ENCODE data around the gene PPP4R1.

Gene PPP4R1

GRCh38 chr18:9570255-9570654 is 44.1 kb downstream of the PPP4R1 start:
- Histone ChIP-seq H3K27me3 (ENCODE audit: insufficient read depth, low read depth) (no peaks in the 10 kb centered on the region), H3K36me3 (ENCODE audit: insufficient read depth) (no peaks in the 10 kb centered on the region), H4K20me1 (ENCODE audit: insufficient read depth) (no peaks in the 10 kb centered on the region), H3K79me2 (ENCODE audit: insufficient read depth, low read depth) (no peaks in the 10 kb centered on the region), H2AFZ (ENCODE audit: low read depth) (no peak overlapping the region), H3K4me2 (no peak overlapping the region), H3K9ac (no peak overlapping the region), H3K4me1 (ENCODE audit: low read depth, poor library complexity, severe bottlenecking) (peaks cover 11% of the 10 kb centered on the region), H3K4me3 (IDR thresholded peaks at IDR 0.05; ENCODE audit: insufficient read depth, low read depth, low read length) (no peak overlapping the region), H3K27ac (no peak overlapping the region)
- TF ChIP-seq CTCF (conservative IDR thresholded peaks at IDR 0.05; ENCODE audit: low read depth, low read length), result no peak

- H3K27ac ChIP-seq, result no peak overlapping the region
- TF ChIP-seq CTCF (conservative IDR thresholded peaks at IDR 0.05; ENCODE audit: low read depth, low read length), result no peak
- H2AFZ ChIP-seq (ENCODE audit: low read depth), result no peak overlapping the region
- no peaks in the 10 kb centered on the region for H3K36me3 ChIP-seq (ENCODE audit: insufficient read depth)
- H3K4me2 ChIP-seq, result no peak overlapping the region
- H4K20me1 ChIP-seq (ENCODE audit: insufficient read depth), result no peaks in the 10 kb centered on the region
- H3K4me1 ChIP-seq (ENCODE audit: low read depth, poor library complexity, severe bottlenecking), result peaks cover 11% of the 10 kb centered on the region
- no peaks in the 10 kb centered on the region for H3K27me3 ChIP-seq (ENCODE audit: insufficient read depth, low read depth)
- H3K4me3 ChIP-seq (IDR thresholded peaks at IDR 0.05; ENCODE audit: insufficient read depth, low read depth, low read length), result no peak overlapping the region
- no peak overlapping the region for H3K9ac ChIP-seq
- H3K79me2 ChIP-seq (ENCODE audit: insufficient read depth, low read depth), result no peaks in the 10 kb centered on the region
These were observed 45.2 kb downstream of the PPP4R1 start for GRCh38 chr18:9569178-9569577.

DNA sequence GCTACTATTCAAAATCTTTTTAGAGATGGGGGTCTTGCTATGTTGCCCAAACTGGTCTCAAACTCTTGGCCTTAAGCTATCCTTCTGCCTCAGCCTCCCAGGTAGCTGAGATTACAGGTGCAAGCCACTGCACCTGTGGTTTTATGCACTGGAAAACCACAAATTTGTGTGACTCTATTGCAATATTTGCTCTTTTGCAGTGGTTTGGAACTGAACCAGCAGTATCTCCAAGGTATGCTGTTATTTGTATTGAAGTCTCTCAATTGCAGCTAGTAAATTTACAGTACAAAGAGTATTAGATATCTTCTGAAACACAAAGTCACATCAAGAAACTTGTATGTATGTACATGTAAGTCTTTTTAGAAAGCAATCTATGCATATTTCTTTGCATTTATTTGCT is 46.2 kb downstream of the PPP4R1 start:
- Histone ChIP-seq H4K20me1 (ENCODE audit: insufficient read depth) (no peaks in the 10 kb centered on the region), H3K4me2 (no peak overlapping the region), H3K27ac (no peak overlapping the region), H3K79me2 (ENCODE audit: insufficient read depth, low read depth) (no peaks in the 10 kb centered on the region), H3K9ac (no peak overlapping the region), H2AFZ (ENCODE audit: low read depth) (no peak overlapping the region), H3K27me3 (ENCODE audit: insufficient read depth, low read depth) (no peaks in the 10 kb centered on the region), H3K36me3 (ENCODE audit: insufficient read depth) (no peaks in the 10 kb centered on the region), H3K4me1 (ENCODE audit: low read depth, poor library complexity, severe bottlenecking) (peaks cover 11% of the 10 kb centered on the region), H3K4me3 (IDR thresholded peaks at IDR 0.05; ENCODE audit: insufficient read depth, low read depth, low read length) (no peak overlapping the region)
- TF ChIP-seq CTCF (conservative IDR thresholded peaks at IDR 0.05; ENCODE audit: low read depth, low read length), result no peak

- Histone ChIP-seq H3K9ac (no peak overlapping the region), H3K79me2 (ENCODE audit: insufficient read depth, low read depth) (no peaks in the 10 kb centered on the region), H4K20me1 (ENCODE audit: insufficient read depth) (no peaks in the 10 kb centered on the region), H3K36me3 (ENCODE audit: insufficient read depth) (no peaks in the 10 kb centered on the region; the same call in 1 of the 2 replicates), H3K27me3 (ENCODE audit: insufficient read depth, low read depth) (no peaks in the 10 kb centered on the region), H3K27ac (no peak overlapping the region), H3K4me3 (IDR thresholded peaks at IDR 0.05; ENCODE audit: insufficient read depth, low read depth, low read length) (no peak overlapping the region), H3K4me1 (ENCODE audit: low read depth, poor library complexity, severe bottlenecking) (peaks cover 11% of the 10 kb centered on the region), H2AFZ (ENCODE audit: low read depth) (no peak overlapping the region), H3K4me2 (no peak overlapping the region)
- no peak for TF ChIP-seq CTCF (conservative IDR thresholded peaks at IDR 0.05; ENCODE audit: low read depth, low read length)
These were observed 49.0 kb downstream of the PPP4R1 start for GRCh38 chr18:9565407-9565806.

Data from KMS-11 (cell line).